DOHH2 (cell line): Measurements from ENCODE around the gene MBTPS1.

Experiments used
- EZH2phosphoT487 ChIP-seq: fragments of 200-600 bp; sonication (generic); IDR thresholded peaks from 2 replicates; pipeline ENCODE4 v1.6.1; 2017; ENCODE audit warnings: borderline replicate concordance, mild to moderate bottlenecking, antibody characterized with exemption, low read length, moderate library complexity, mixed read lengths
- TF ChIP-seq, protein P1 (sequence below): fragments of 200-600 bp; sonication (generic); IDR thresholded peaks from one replicate; pipeline ENCODE4 v1.5.1; 2014; ENCODE audit warnings: antibody characterized with exemption, mild to moderate bottlenecking, low read depth, low read length; ENCODE audit not compliant: poor library complexity, severe bottlenecking

- TF ChIP-seq, protein P1, sequence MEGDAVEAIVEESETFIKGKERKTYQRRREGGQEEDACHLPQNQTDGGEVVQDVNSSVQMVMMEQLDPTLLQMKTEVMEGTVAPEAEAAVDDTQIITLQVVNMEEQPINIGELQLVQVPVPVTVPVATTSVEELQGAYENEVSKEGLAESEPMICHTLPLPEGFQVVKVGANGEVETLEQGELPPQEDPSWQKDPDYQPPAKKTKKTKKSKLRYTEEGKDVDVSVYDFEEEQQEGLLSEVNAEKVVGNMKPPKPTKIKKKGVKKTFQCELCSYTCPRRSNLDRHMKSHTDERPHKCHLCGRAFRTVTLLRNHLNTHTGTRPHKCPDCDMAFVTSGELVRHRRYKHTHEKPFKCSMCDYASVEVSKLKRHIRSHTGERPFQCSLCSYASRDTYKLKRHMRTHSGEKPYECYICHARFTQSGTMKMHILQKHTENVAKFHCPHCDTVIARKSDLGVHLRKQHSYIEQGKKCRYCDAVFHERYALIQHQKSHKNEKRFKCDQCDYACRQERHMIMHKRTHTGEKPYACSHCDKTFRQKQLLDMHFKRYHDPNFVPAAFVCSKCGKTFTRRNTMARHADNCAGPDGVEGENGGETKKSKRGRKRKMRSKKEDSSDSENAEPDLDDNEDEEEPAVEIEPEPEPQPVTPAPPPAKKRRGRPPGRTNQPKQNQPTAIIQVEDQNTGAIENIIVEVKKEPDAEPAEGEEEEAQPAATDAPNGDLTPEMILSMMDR, result no peak
- no peak for TF ChIP-seq EZH2phosphoT487
Measured at GRCh38 chr16:84072014-84072413, 44.7 kb downstream of the MBTPS1 start.
